Measurements from ENCODE around the gene EDIL3. TPM values are rescaled to one million over a fixed set of nuclear protein-coding genes. Genes with fewer than 3 reads are reported as not detected.

Gene EDIL3
- total and polyA plus RNA-seq, 2 of the 8 experiments (the other 6 are each of a cell fraction or from before 2014, with no cell fraction given) = 14.7 to 47.2 TPM

GRCh38 chr5:84149094-84149493, 235.6 kb downstream of the EDIL3 start:
- H2AFZ ChIP-seq (ENCODE audit: low read length) = no peak overlapping the region
- H3K23ac ChIP-seq (ENCODE audit: insufficient read length) = no peak overlapping the region
- no peak overlapping the region for H3K4me3 ChIP-seq (ENCODE audit: extremely low read depth in 1 of 4, insufficient read depth in 2 of 4, low read depth in 3 of 4, low read length in 4 of 4)
- peaks cover 0 to 3% (median 0%) of the 10 kb centered on the region in 4 experiments; a peak in 1 of 7 replicates for H3K4me1 ChIP-seq (replicated peaks in 1 of 4; ENCODE audit: control insufficient read depth in 3 of 4, insufficient read depth in 4 of 4, low read length in 3 of 4)
- no peak overlapping the region for H4K91ac ChIP-seq (replicated peaks; ENCODE audit: insufficient read length, low read length)
- H3K27ac ChIP-seq (ENCODE audit: low read depth, low read length) = no peak overlapping the region
- no peaks in the 10 kb centered on the region for H4K20me1 ChIP-seq (replicated peaks in 1 of 2; ENCODE audit: control insufficient read depth in 1 of 2, insufficient read depth in 2 of 2, low read length in 2 of 2)
- DNase-seq (ENCODE audit: low read depth in 1 of 2, low spot score in 2 of 2) = no peak
- H3K56ac ChIP-seq (replicated peaks; ENCODE audit: insufficient read length, low read depth, low read length) = no peak overlapping the region
- H2BK120ac ChIP-seq (replicated peaks; ENCODE audit: low read depth, low read length) = no peak overlapping the region
- H4K8ac ChIP-seq (ENCODE audit: extremely low read depth, insufficient read depth, low read length) = no peak overlapping the region; the same call in 1 of the 2 replicates
- CTCF ChIA-PET (ENCODE audit: partially characterized antibody) = interaction anchor here (0.6 kb wide), 1 partner anchor 11 kb away, joined by 3 read pairs; no protein-coding TSS in a partner anchor
- H2BK15ac ChIP-seq (ENCODE audit: low read length) = no peak overlapping the region
- peaks cover under 1% of the 10 kb centered on the region; the same call in 1 of the 2 replicates for H3K23me2 ChIP-seq (ENCODE audit: low read depth, low read length)
- POLR2A ChIA-PET (ENCODE audit: partially characterized antibody) = no interaction called here
- H3K4me2 ChIP-seq (ENCODE audit: insufficient read depth in 1 of 2, low read depth in 2 of 2, low read length in 2 of 2) = no peak overlapping the region
- no peak overlapping the region for H3K18ac ChIP-seq (ENCODE audit: extremely low read depth, low read length)
- 75% methylated on average over 3 of the region's 3 CpGs; no CpG with 5 or more reads in 1 of the 2 experiments for WGBS, 2 experiments (ENCODE audit: extremely low coverage in 1 of 2, insufficient coverage in 1 of 2, insufficient read length in 1 of 2, insufficient replicate concordance in 2 of 2, low coverage in 1 of 2, low lambda C conversion rate in 2 of 2, missing lambda C conversion rate in 1 of 2)
- TF ChIP-seq RFX5 (IDR thresholded peaks at IDR 0.05; ENCODE audit: borderline replicate concordance, low read depth, low read length) (no peak), SP4 (IDR thresholded peaks at IDR 0.05; ENCODE audit: low read length) (no peak)
- no peaks in the 10 kb centered on the region for H3K79me1 ChIP-seq (ENCODE audit: low read depth, low read length)
- no peak overlapping the region for H2BK12ac ChIP-seq (ENCODE audit: low read depth, low read length)
- H3K79me2 ChIP-seq (ENCODE audit: control insufficient read depth in 1 of 2, insufficient read depth in 2 of 2, low read length in 2 of 2) = no peaks in the 10 kb centered on the region
- no peak overlapping the region for H4K5ac ChIP-seq (ENCODE audit: insufficient read length, low read depth, low read length)
- H3K9me3 ChIP-seq (ENCODE audit: insufficient read depth in 2 of 2, low read depth in 1 of 2, low read length in 1 of 2) = no peaks in the 10 kb centered on the region
- H3K4ac ChIP-seq (replicated peaks; ENCODE audit: insufficient read length, low read depth, low read length) = no peak overlapping the region
- H3K14ac ChIP-seq (ENCODE audit: insufficient read length) = no peak overlapping the region
- H2BK20ac ChIP-seq (ENCODE audit: low read length) = no peak overlapping the region
- peak; percentile 58 for FAIRE-seq
- no peak overlapping the region for H2AK5ac ChIP-seq (ENCODE audit: low read depth, low read length)
- no peaks in the 10 kb centered on the region for H3K27me3 ChIP-seq (replicated peaks in 1 of 4; ENCODE audit: control insufficient read depth in 3 of 4, extremely low read depth in 1 of 4, insufficient read depth in 3 of 4, low read length in 3 of 4)
- H3K36me3 ChIP-seq (ENCODE audit: control insufficient read depth in 2 of 4, insufficient read depth in 4 of 4, low read length in 3 of 4) = no peaks in the 10 kb centered on the region
- no peak overlapping the region for H2BK5ac ChIP-seq (ENCODE audit: low read depth, low read length)
- no peak overlapping the region for H3K9ac ChIP-seq (replicated peaks in 1 of 4; ENCODE audit: extremely low read depth in 1 of 4, low read depth in 3 of 4, low read length in 3 of 4)

Measured in H1 (cell line).